Measurements from ENCODE around the gene NACAD.

The NACAD gene

GRCh38 chr7:45061806-45062425 lies 26.9 kb downstream of the NACAD start:
- H3K9me3 ChIP-seq (ENCODE audit: control insufficient read depth, insufficient read depth, low read length) = no peaks in the 10 kb centered on the region
- no peak overlapping the region for H3K9ac ChIP-seq (ENCODE audit: low read depth, low read length)
- H3K27me3 ChIP-seq (ENCODE audit: control insufficient read depth, insufficient read depth, low read length) = no peaks in the 10 kb centered on the region
- no peak overlapping the region for H3K4me3 ChIP-seq (ENCODE audit: low read depth, low read length)
- H3K36me3 ChIP-seq (ENCODE audit: control insufficient read depth, insufficient read depth, low read length) = peaks cover 18% of the 10 kb centered on the region
- no peaks in the 10 kb centered on the region for H3K4me1 ChIP-seq (ENCODE audit: control insufficient read depth, insufficient read depth, low read length)
- no peak overlapping the region for H3K27ac ChIP-seq (ENCODE audit: low read depth, low read length)

- H3K9me3 ChIP-seq (ENCODE audit: control insufficient read depth, insufficient read depth, low read length) = no peaks in the 10 kb centered on the region
- H3K27me3 ChIP-seq (ENCODE audit: control insufficient read depth, insufficient read depth, low read length) = no peaks in the 10 kb centered on the region
- H3K9ac ChIP-seq (ENCODE audit: low read depth, low read length) = no peak overlapping the region
- H3K4me1 ChIP-seq (ENCODE audit: control insufficient read depth, insufficient read depth, low read length) = no peaks in the 10 kb centered on the region
- no peak overlapping the region for H3K4me3 ChIP-seq (ENCODE audit: low read depth, low read length)
- peaks cover 18% of the 10 kb centered on the region for H3K36me3 ChIP-seq (ENCODE audit: control insufficient read depth, insufficient read depth, low read length)
- no peak overlapping the region for H3K27ac ChIP-seq (ENCODE audit: low read depth, low read length)
Observed at GRCh38 chr7:45061352-45061751, 27.4 kb downstream of the NACAD start.

- H3K4me1 ChIP-seq (ENCODE audit: control insufficient read depth, insufficient read depth, low read length) = no peaks in the 10 kb centered on the region
- H3K4me3 ChIP-seq (ENCODE audit: low read depth, low read length) = no peak overlapping the region
- H3K36me3 ChIP-seq (ENCODE audit: control insufficient read depth, insufficient read depth, low read length) = peaks cover 15% of the 10 kb centered on the region
- H3K27me3 ChIP-seq (ENCODE audit: control insufficient read depth, insufficient read depth, low read length) = no peaks in the 10 kb centered on the region
- no peak overlapping the region for H3K27ac ChIP-seq (ENCODE audit: low read depth, low read length)
- no peak overlapping the region for H3K9ac ChIP-seq (ENCODE audit: low read depth, low read length)
- no peaks in the 10 kb centered on the region for H3K9me3 ChIP-seq (ENCODE audit: control insufficient read depth, insufficient read depth, low read length)
Observed at GRCh38 chr7:45060295-45060694, 28.5 kb downstream of the NACAD start.

- H3K9me3 ChIP-seq (ENCODE audit: control insufficient read depth, insufficient read depth, low read length) = no peaks in the 10 kb centered on the region
- no peak overlapping the region for H3K4me3 ChIP-seq (ENCODE audit: low read depth, low read length)
- no peak overlapping the region for H3K27ac ChIP-seq (ENCODE audit: low read depth, low read length)
- no peaks in the 10 kb centered on the region for H3K36me3 ChIP-seq (ENCODE audit: control insufficient read depth, insufficient read depth, low read length)
- no peaks in the 10 kb centered on the region for H3K4me1 ChIP-seq (ENCODE audit: control insufficient read depth, insufficient read depth, low read length)
- H3K27me3 ChIP-seq (ENCODE audit: control insufficient read depth, insufficient read depth, low read length) = no peaks in the 10 kb centered on the region
- H3K9ac ChIP-seq (ENCODE audit: low read depth, low read length) = no peak overlapping the region
Observed at GRCh38 chr7:45057878-45058277, 30.9 kb downstream of the NACAD start.

- no peaks in the 10 kb centered on the region for H3K27me3 ChIP-seq (ENCODE audit: control insufficient read depth, insufficient read depth, low read length)
- H3K9ac ChIP-seq (ENCODE audit: low read depth, low read length) = no peak overlapping the region
- no peaks in the 10 kb centered on the region for H3K9me3 ChIP-seq (ENCODE audit: control insufficient read depth, insufficient read depth, low read length)
- no peak overlapping the region for H3K4me3 ChIP-seq (ENCODE audit: low read depth, low read length)
- H3K36me3 ChIP-seq (ENCODE audit: control insufficient read depth, insufficient read depth, low read length) = no peaks in the 10 kb centered on the region
- no peak overlapping the region for H3K27ac ChIP-seq (ENCODE audit: low read depth, low read length)
- H3K4me1 ChIP-seq (ENCODE audit: control insufficient read depth, insufficient read depth, low read length) = no peaks in the 10 kb centered on the region
Observed at GRCh38 chr7:45055594-45056219, 33.1 kb downstream of the NACAD start.

GRCh38 chr7:45055016-45055415 lies 33.8 kb downstream of the NACAD start:
- Histone ChIP-seq H3K36me3 (ENCODE audit: control insufficient read depth, insufficient read depth, low read length) (peaks cover 3% of the 10 kb centered on the region; the same call in 1 of the 2 replicates), H3K4me3 (ENCODE audit: low read depth, low read length) (no peak overlapping the region), H3K9ac (ENCODE audit: low read depth, low read length) (no peak overlapping the region), H3K27ac (ENCODE audit: low read depth, low read length) (no peak overlapping the region), H3K9me3 (ENCODE audit: control insufficient read depth, insufficient read depth, low read length) (no peaks in the 10 kb centered on the region), H3K4me1 (ENCODE audit: control insufficient read depth, insufficient read depth, low read length) (no peaks in the 10 kb centered on the region), H3K27me3 (ENCODE audit: control insufficient read depth, insufficient read depth, low read length) (no peaks in the 10 kb centered on the region)

GRCh38 chr7:45054442-45054841 lies 34.3 kb downstream of the NACAD start:
- Histone ChIP-seq H3K4me3 (ENCODE audit: low read depth, low read length) (no peak overlapping the region), H3K27me3 (ENCODE audit: control insufficient read depth, insufficient read depth, low read length) (no peaks in the 10 kb centered on the region), H3K36me3 (ENCODE audit: control insufficient read depth, insufficient read depth, low read length) (peaks cover 3% of the 10 kb centered on the region; the same call in 1 of the 2 replicates), H3K4me1 (ENCODE audit: control insufficient read depth, insufficient read depth, low read length) (no peaks in the 10 kb centered on the region), H3K9me3 (ENCODE audit: control insufficient read depth, insufficient read depth, low read length) (no peaks in the 10 kb centered on the region), H3K9ac (ENCODE audit: low read depth, low read length) (no peak overlapping the region), H3K27ac (ENCODE audit: low read depth, low read length) (no peak overlapping the region)

GRCh38 chr7:45053941-45054340 lies 34.8 kb downstream of the NACAD start:
- H3K9me3 ChIP-seq (ENCODE audit: control insufficient read depth, insufficient read depth, low read length) = no peaks in the 10 kb centered on the region
- no peak overlapping the region for H3K4me3 ChIP-seq (ENCODE audit: low read depth, low read length)
- no peaks in the 10 kb centered on the region for H3K4me1 ChIP-seq (ENCODE audit: control insufficient read depth, insufficient read depth, low read length)
- peaks cover 3% of the 10 kb centered on the region; the same call in 1 of the 2 replicates for H3K36me3 ChIP-seq (ENCODE audit: control insufficient read depth, insufficient read depth, low read length)
- H3K9ac ChIP-seq (ENCODE audit: low read depth, low read length) = no peak overlapping the region
- H3K27me3 ChIP-seq (ENCODE audit: control insufficient read depth, insufficient read depth, low read length) = no peaks in the 10 kb centered on the region
- H3K27ac ChIP-seq (ENCODE audit: low read depth, low read length) = no peak overlapping the region

GRCh38 chr7:45053401-45053800 lies 35.4 kb downstream of the NACAD start:
- H3K4me1 ChIP-seq (ENCODE audit: control insufficient read depth, insufficient read depth, low read length) = no peaks in the 10 kb centered on the region
- no peak overlapping the region for H3K27ac ChIP-seq (ENCODE audit: low read depth, low read length)
- no peak overlapping the region for H3K4me3 ChIP-seq (ENCODE audit: low read depth, low read length)
- H3K27me3 ChIP-seq (ENCODE audit: control insufficient read depth, insufficient read depth, low read length) = no peaks in the 10 kb centered on the region
- H3K9me3 ChIP-seq (ENCODE audit: control insufficient read depth, insufficient read depth, low read length) = no peaks in the 10 kb centered on the region
- peaks cover 3% of the 10 kb centered on the region; the same call in 1 of the 2 replicates for H3K36me3 ChIP-seq (ENCODE audit: control insufficient read depth, insufficient read depth, low read length)
- no peak overlapping the region for H3K9ac ChIP-seq (ENCODE audit: low read depth, low read length)

- Histone ChIP-seq H3K27me3 (ENCODE audit: control insufficient read depth, insufficient read depth, low read length) (no peaks in the 10 kb centered on the region), H3K36me3 (ENCODE audit: control insufficient read depth, insufficient read depth, low read length) (peaks cover 3% of the 10 kb centered on the region; the same call in 1 of the 2 replicates), H3K27ac (ENCODE audit: low read depth, low read length) (no peak overlapping the region), H3K4me3 (ENCODE audit: low read depth, low read length) (no peak overlapping the region), H3K9ac (ENCODE audit: low read depth, low read length) (no peak overlapping the region), H3K4me1 (ENCODE audit: control insufficient read depth, insufficient read depth, low read length) (no peaks in the 10 kb centered on the region), H3K9me3 (ENCODE audit: control insufficient read depth, insufficient read depth, low read length) (no peaks in the 10 kb centered on the region)
Observed at GRCh38 chr7:45052011-45052410, 36.8 kb downstream of the NACAD start.

- Histone ChIP-seq H3K27ac (ENCODE audit: low read depth, low read length) (no peak overlapping the region), H3K4me1 (ENCODE audit: control insufficient read depth, insufficient read depth, low read length) (no peaks in the 10 kb centered on the region), H3K27me3 (ENCODE audit: control insufficient read depth, insufficient read depth, low read length) (no peaks in the 10 kb centered on the region), H3K4me3 (ENCODE audit: low read depth, low read length) (no peak overlapping the region), H3K9me3 (ENCODE audit: control insufficient read depth, insufficient read depth, low read length) (no peaks in the 10 kb centered on the region), H3K9ac (ENCODE audit: low read depth, low read length) (no peak overlapping the region), H3K36me3 (ENCODE audit: control insufficient read depth, insufficient read depth, low read length) (peaks cover 3% of the 10 kb centered on the region; the same call in 1 of the 2 replicates)
Observed at GRCh38 chr7:45050198-45050597, 38.6 kb downstream of the NACAD start.

Measured in HUES48 (cell line).